Esophagus squamous epithelium (tissue), 4 donors: Measurements from ENCODE around the gene TIMM23B.
"Not testable (repeated sequence)": the region's sequence is repeated elsewhere in the genome, so short reads cannot be mapped to it uniquely, and the experiment has no call there.

ENCODE experiments used
- CTCF ChIP-seq, 6 experiments: fragments of 450-650 bp in 4 of 6; fragments of 200-600 bp in 2 of 6; sonication (generic) in 2 of 6; IDR thresholded peaks; one replicate each; pipeline ENCODE4 v1.5.1; 2016 to 2019; ENCODE audit warnings: antibody characterized with exemption in 6 of 6, mild to moderate bottlenecking in 4 of 6, moderate library complexity in 4 of 6
- POLR2A ChIP-seq, 4 donors: fragments of 450-650 bp; IDR thresholded peaks; one replicate each; pipeline ENCODE4 v1.6.1; 2017; ENCODE audit warnings: antibody characterized with exemption in 4 of 4, mild to moderate bottlenecking in 4 of 4, moderate library complexity in 3 of 4

DNA sequence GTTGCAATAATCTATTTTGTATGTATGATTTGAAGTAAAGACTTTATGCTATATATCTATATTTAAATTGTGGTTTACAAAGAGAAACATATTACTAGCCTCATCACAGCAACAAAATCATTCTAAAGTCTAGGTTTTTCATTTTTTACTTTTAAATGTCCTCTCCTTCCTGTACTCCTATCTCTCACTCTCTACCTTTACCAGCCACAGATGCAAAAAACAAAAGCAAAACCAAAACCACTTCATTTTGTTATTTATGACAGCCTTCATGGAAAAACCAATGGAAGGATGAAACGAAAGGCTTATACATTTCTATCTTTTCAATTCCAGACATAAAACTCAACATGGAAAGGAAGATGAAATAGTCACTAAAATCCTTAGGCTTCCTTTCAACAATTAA, 31.6 kb upstream of the TIMM23B start:
- TF ChIP-seq CTCF, POLR2A (IDR thresholded peaks at IDR 0.05): not testable (repeated sequence)
